ENCODE data around the gene GRHL3. TPM values are rescaled to one million over a fixed set of nuclear protein-coding genes. Genes with fewer than 3 reads are reported as not detected.

Gene GRHL3
- polyA plus RNA-seq, 3 donors, result 0.03 TPM; not detected in 2

GRCh38 chr1:24283326-24284155 lies 35.6 kb upstream of the GRHL3 start:
- H3K4me1 Mint-ChIP-seq, result no peaks in the 10 kb centered on the region
- Histone ChIP-seq H2AFZ (ENCODE audit: insufficient read depth, low read depth, low read length, poor library complexity, severe bottlenecking) (no peak overlapping the region), H3K4me1 (ENCODE audit: control insufficient read depth in 1 of 2, insufficient read depth in 2 of 2, low read length in 2 of 2) (no peaks in the 10 kb centered on the region), H4K20me1 (ENCODE audit: insufficient read depth, low read length) (no peaks in the 10 kb centered on the region), H3K27ac (ENCODE audit: low read depth in 1 of 2, low read length in 2 of 2) (no peak overlapping the region), H3K79me2 (ENCODE audit: insufficient read depth, low read length) (no peaks in the 10 kb centered on the region), H3K27me3 (ENCODE audit: control insufficient read depth in 2 of 2, insufficient read depth in 2 of 2, low read length in 2 of 2) (no peaks in the 10 kb centered on the region), H3K9me3 (replicated peaks in 1 of 2; ENCODE audit: control insufficient read depth in 1 of 2, insufficient read depth in 1 of 2, low read length in 2 of 2) (no peaks in the 10 kb centered on the region), H3K4me3 (replicated peaks in 1 of 3; ENCODE audit: low read depth in 2 of 3, low read length in 3 of 3) (no peak overlapping the region), H3K9ac (ENCODE audit: insufficient read depth, low read length, poor library complexity, severe bottlenecking) (no peak overlapping the region), H3K36me3 (replicated peaks in 1 of 2; ENCODE audit: control insufficient read depth in 1 of 2, insufficient read depth in 2 of 2, low read length in 2 of 2) (no peaks in the 10 kb centered on the region), H3K4me2 (replicated peaks; ENCODE audit: extremely low read depth, low read length, poor library complexity, severe bottlenecking) (no peak overlapping the region)
- no peaks in the 10 kb centered on the region for H3K36me3 Mint-ChIP-seq
- no peak overlapping the region for H3K4me3 Mint-ChIP-seq
- no peak for TF ChIP-seq CTCF (IDR thresholded peaks at IDR 0.05)
- intact Hi-C loops (cut with micrococcal nuclease), result no loop called here
- no peak overlapping the region for H3K27ac Mint-ChIP-seq
- no peaks in the 10 kb centered on the region for H3K9me3 Mint-ChIP-seq
- DNase-seq, result no peak
- peaks cover 2 to 9% (median 4%) of the 10 kb centered on the region in 3 donors for H3K27me3 Mint-ChIP-seq (ENCODE audit: low read depth in 3 of 3)
- WGBS (ENCODE audit: insufficient coverage), result 75% methylated on average over 5 of the region's 10 CpGs

GRCh38 chr1:24284156-24284471 lies 35.0 kb upstream of the GRHL3 start:
- Histone ChIP-seq H3K36me3 (replicated peaks in 1 of 2; ENCODE audit: control insufficient read depth in 1 of 2, insufficient read depth in 2 of 2, low read length in 2 of 2) (no peaks in the 10 kb centered on the region), H3K79me2 (ENCODE audit: insufficient read depth, low read length) (no peaks in the 10 kb centered on the region), H3K27ac (ENCODE audit: low read depth in 1 of 2, low read length in 2 of 2) (no peak overlapping the region), H3K27me3 (ENCODE audit: control insufficient read depth in 2 of 2, insufficient read depth in 2 of 2, low read length in 2 of 2) (no peaks in the 10 kb centered on the region), H3K4me1 (ENCODE audit: control insufficient read depth in 1 of 2, insufficient read depth in 2 of 2, low read length in 2 of 2) (no peaks in the 10 kb centered on the region), H3K9me3 (replicated peaks in 1 of 2; ENCODE audit: control insufficient read depth in 1 of 2, insufficient read depth in 1 of 2, low read length in 2 of 2) (no peaks in the 10 kb centered on the region), H2AFZ (ENCODE audit: insufficient read depth, low read depth, low read length, poor library complexity, severe bottlenecking) (no peak overlapping the region), H3K9ac (ENCODE audit: insufficient read depth, low read length, poor library complexity, severe bottlenecking) (no peak overlapping the region), H3K4me2 (replicated peaks; ENCODE audit: extremely low read depth, low read length, poor library complexity, severe bottlenecking) (no peak overlapping the region), H4K20me1 (ENCODE audit: insufficient read depth, low read length) (no peaks in the 10 kb centered on the region), H3K4me3 (replicated peaks in 1 of 3; ENCODE audit: low read depth in 2 of 3, low read length in 3 of 3) (no peak overlapping the region)
- Mint-ChIP-seq H3K4me1 (no peaks in the 10 kb centered on the region), H3K27ac (no peak overlapping the region), H3K4me3 (no peak overlapping the region), H3K9me3 (no peaks in the 10 kb centered on the region), H3K27me3 (ENCODE audit: low read depth in 3 of 3) (peaks cover 0 to 6% (median 4%) of the 10 kb centered on the region in 3 donors), H3K36me3 (no peaks in the 10 kb centered on the region)
- no peak for TF ChIP-seq CTCF (IDR thresholded peaks at IDR 0.05)
- intact Hi-C loops (cut with micrococcal nuclease), result no loop called here
- 95% methylated on average over 7 of the region's 8 CpGs for WGBS (ENCODE audit: insufficient coverage)
- no peak for DNase-seq
